K562 (cell line): ENCODE data around the gene TSEN34. TPM values are rescaled to one million over a fixed set of nuclear protein-coding genes. Genes with fewer than 3 reads are reported as not detected.

ENCODE experiments used
- ARID1B ChIP-seq: fragments of 450-650 bp; IDR thresholded peaks from 2 replicates; pipeline ENCODE4 v1.6.1; 2016; ENCODE audit warnings: antibody characterized with exemption, mild to moderate bottlenecking, inconsistent platforms
- CBX3 ChIP-seq, 2 experiments: IDR thresholded peaks; 1 replicate in 1 of 2; 2 replicates in 1 of 2; pipeline ENCODE4 v1.6.1; 2012; ENCODE audit warnings: inconsistent platforms in 2 of 2, low read length in 2 of 2, borderline replicate concordance in 1 of 2, control low read depth in 1 of 2
- CREB1 ChIP-seq, 2 experiments: sonication (generic) in 1 of 2; formaldehyde crosslinking in 1 of 2; IDR thresholded peaks; 2 replicates each; pipeline versions ENCODE4 v1.6.1 to v1.8.0; 2012 to 2022; ENCODE audit warnings: inconsistent platforms in 1 of 2, mild to moderate bottlenecking in 1 of 2, missing genetic modification reagents in 1 of 2, moderate library complexity in 1 of 2
- ETV5 ChIP-seq: sonication (generic); formaldehyde crosslinking; IDR thresholded peaks from 2 replicates; pipeline ENCODE4 v1.4.0; 2020; ENCODE audit warnings: low read depth, mild to moderate bottlenecking, missing genetic modification reagents
- EZH2 ChIP-seq: IDR thresholded peaks from 2 replicates; pipeline ENCODE4 v1.6.1; 2012; ENCODE audit warnings: low read depth, mild to moderate bottlenecking, inconsistent platforms, low read length, borderline replicate concordance
- FOXO4 ChIP-seq: fragments of 450-650 bp; formaldehyde crosslinking; IDR thresholded peaks from 2 replicates; pipeline ENCODE4 v1.4.0; 2020; ENCODE audit warnings: mild to moderate bottlenecking, moderate library complexity
- FOXP1 ChIP-seq: sonication (generic); formaldehyde crosslinking; IDR thresholded peaks from 2 replicates; pipeline ENCODE4 v1.8.0; 2022; ENCODE audit warnings: mild to moderate bottlenecking, missing genetic modification reagents
- GABPA ChIP-seq: fragments of 200-800 bp; sonication (Bioruptor generic); conservative IDR thresholded peaks from 2 replicates; pipeline ENCODE4 v1.6.1; 2016; ENCODE audit warnings: low read depth, missing genetic modification characterization, missing compliant biosample characterization
- HMG20A ChIP-seq: fragments of 450-650 bp; formaldehyde crosslinking; conservative IDR thresholded peaks from 2 replicates; pipeline ENCODE4 v1.4.0; 2020; ENCODE audit warnings: mild to moderate bottlenecking, mixed read lengths
- HSF4 ChIP-seq: fragments of 250-450 bp; sonication (Bioruptor Pico); IDR thresholded peaks from 2 replicates; pipeline ENCODE4 v2.1.2; 2022; ENCODE audit warnings: mild to moderate bottlenecking, moderate library complexity, borderline replicate concordance
- L3MBTL2 ChIP-seq: fragments of 450-650 bp; IDR thresholded peaks from 2 replicates; pipeline ENCODE4 v1.6.1; 2016; ENCODE audit warnings: mild to moderate bottlenecking, moderate library complexity
- LCOR ChIP-seq: sonication (generic); formaldehyde crosslinking; IDR thresholded peaks from 2 replicates; pipeline ENCODE4 v1.8.0; 2022; ENCODE audit warnings: mild to moderate bottlenecking, missing genetic modification reagents
- POLR3G ChIP-seq: IDR thresholded peaks from 2 replicates; pipeline ENCODE4 v1.6.1; 2011; ENCODE audit not compliant: insufficient read length, insufficient replicate concordance; ENCODE audit errors: extremely low read depth
- PYGO2 ChIP-seq: fragments of 450-650 bp; IDR thresholded peaks from 2 replicates; pipeline ENCODE4 v1.6.1; 2016; ENCODE audit warnings: mild to moderate bottlenecking, missing genetic modification characterization, moderate library complexity, missing compliant biosample characterization
- RBM14 ChIP-seq: fragments of 200-400 bp; formaldehyde crosslinking; IDR thresholded peaks from 2 replicates; pipeline ENCODE4 v1.6.1; 2018; ENCODE audit warnings: low read depth, mild to moderate bottlenecking, low read length, moderate library complexity, borderline replicate concordance; ENCODE audit not compliant: insufficient read depth
- RBM15 ChIP-seq: fragments of 200-400 bp; formaldehyde crosslinking; IDR thresholded peaks from 2 replicates; pipeline ENCODE4 v1.6.1; 2018; ENCODE audit warnings: mild to moderate bottlenecking, low read length, moderate library complexity; ENCODE audit not compliant: insufficient read depth
- RBM25 ChIP-seq: fragments of 200-400 bp; formaldehyde crosslinking; IDR thresholded peaks from 2 replicates; pipeline ENCODE4 v1.6.1; 2018; ENCODE audit warnings: low read length, low read depth, moderate library complexity; ENCODE audit not compliant: severe bottlenecking
- STAT5A ChIP-seq: IDR thresholded peaks from 2 replicates; pipeline ENCODE4 v1.6.1; 2012; ENCODE audit warnings: low read length, inconsistent platforms, borderline replicate concordance
- TCFL5 ChIP-seq: fragments of 250-450 bp; sonication (Bioruptor Pico); conservative IDR thresholded peaks from 2 replicates; pipeline ENCODE4 v1.6.1; 2021; ENCODE audit warnings: mild to moderate bottlenecking, moderate library complexity, matching md5 sums
- THRAP3 ChIP-seq: fragments of 450-650 bp; IDR thresholded peaks from 2 replicates; pipeline ENCODE4 v1.6.1; 2016; ENCODE audit warnings: mild to moderate bottlenecking, inconsistent platforms, borderline replicate concordance
- ZFP30 ChIP-seq: fragments of 250-450 bp; sonication (Bioruptor Pico); IDR thresholded peaks from 2 replicates; pipeline ENCODE4 v1.8.0; 2022; ENCODE audit warnings: moderate library complexity, mild to moderate bottlenecking, inconsistent platforms, borderline replicate concordance
- ZFP36 ChIP-seq: fragments of 150-350 bp; IDR thresholded peaks from 2 replicates; pipeline ENCODE4 v1.6.1; 2018; ENCODE audit warnings: low read length, low read depth; ENCODE audit not compliant: partially characterized antibody
- ZKSCAN3 ChIP-seq: fragments of 250-450 bp; sonication (Bioruptor Pico); IDR thresholded peaks from 2 replicates; pipeline ENCODE4 v1.4.0; 2020
- ZNF217 ChIP-seq: sonication (generic); formaldehyde crosslinking; IDR thresholded peaks from 2 replicates; pipeline ENCODE4 v1.8.0; 2022; ENCODE audit warnings: mild to moderate bottlenecking, missing genetic modification reagents
- ZNF239 ChIP-seq: fragments of 250-450 bp; sonication (Bioruptor Pico); IDR thresholded peaks from 2 replicates; pipeline ENCODE4 v1.4.0; 2020; ENCODE audit warnings: mild to moderate bottlenecking
- ZNF507 ChIP-seq: conservative IDR thresholded peaks from 2 replicates; pipeline ENCODE4 v1.6.1; 2017; ENCODE audit warnings: missing genetic modification characterization, missing compliant biosample characterization
- ZNF561 ChIP-seq: fragments of 450-650 bp; formaldehyde crosslinking; conservative IDR thresholded peaks from 2 replicates; pipeline ENCODE4 v1.4.0; 2020; ENCODE audit warnings: mild to moderate bottlenecking, moderate library complexity
- polyA plus RNA-seq, 8 experiments: library from polyadenylated mRNA; depleted of rRNA in 4 of 8; stranded (reverse) in 5 of 8; unstranded in 3 of 8; fragments of >200 nt; fragmentation: Nextera tagmentation in 2 of 8; fragmentation: Illumina TruSeq in 1 of 8; extraction: Ambion mirVana in 2 of 8; extraction: Trizol in 1 of 8; gene quantifications; 2 replicates each; pipeline versions ENCODE4 v1.2.1 to v1.2.3, GENCODE V29; 2011 to 2014; ENCODE audit warnings: inconsistent platforms in 1 of 8, missing spikeins in 1 of 8
- total RNA-seq, 7 experiments: library from RNA; depleted of rRNA in 6 of 7; stranded (reverse); fragments of >200 nt in 6 of 7; fragmentation: Illumina TruSeq in 2 of 7; extraction: Trizol in 2 of 7; gene quantifications; 2 replicates each; pipeline versions ENCODE4 v1.2.1 to v1.2.3, GENCODE V29; 2011 to 2021; ENCODE audit warnings: low replicate concordance in 1 of 7
- TF ChIP-seq, protein P1 (sequence below), 2 experiments: fragments of 200-800 bp in 1 of 2; sonication (Bioruptor generic) in 1 of 2; sonication (generic) in 1 of 2; formaldehyde crosslinking in 1 of 2; IDR thresholded peaks in 1 of 2; conservative IDR thresholded peaks in 1 of 2; 2 replicates each; pipeline versions ENCODE4 v1.5.0 to v1.6.1; 2016 to 2020; ENCODE audit warnings: missing compliant biosample characterization in 1 of 2, missing genetic modification characterization in 1 of 2, missing genetic modification reagents in 1 of 2

The TSEN34 gene
- total and polyA plus RNA-seq, 9 of the 15 experiments (the other 6 are each of a cell fraction or from before 2014, with no cell fraction given), result 3.1 to 57.6 (median 29.5) TPM

DNA sequence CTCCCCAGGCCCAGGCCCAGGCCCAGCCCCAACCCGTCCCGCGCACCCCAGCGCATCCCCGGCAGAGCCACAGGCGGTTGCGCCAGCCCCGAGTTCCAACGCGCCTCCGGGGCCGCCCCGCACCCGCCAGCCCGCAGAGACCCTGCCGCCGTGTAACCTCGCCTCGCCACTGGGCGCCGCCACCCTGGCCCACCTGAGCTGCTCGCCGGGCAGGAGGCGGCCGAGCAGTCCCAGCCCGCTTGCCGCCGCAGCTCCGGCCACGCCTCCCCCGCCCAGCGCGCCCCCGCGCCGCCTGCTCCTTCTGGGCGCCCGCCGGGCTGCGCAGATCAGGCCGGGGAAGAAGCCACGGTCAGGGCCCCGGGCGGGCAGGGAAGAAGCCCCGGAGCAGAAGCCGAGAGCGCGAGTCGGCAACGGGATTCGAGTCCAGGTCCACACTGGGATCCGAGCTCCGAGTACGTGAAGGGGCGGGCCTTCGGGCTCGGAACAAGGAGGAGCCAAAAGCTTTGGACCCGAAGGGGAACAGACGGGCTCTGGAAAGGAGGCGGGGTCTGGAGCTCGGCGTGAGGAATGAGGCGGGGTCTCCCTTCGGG, 1.9 kb upstream of the TSEN34 start, which contains the start of gene MBOAT7 (continued):
- TF ChIP-seq ZNF507 (tag) (no peak), ZFP36 (peak; percentile 25), TCFL5 (CRISPR knock-in tag) (no peak), PYGO2 (no peak), HSF4 (CRISPR knock-in tag) (no peak), L3MBTL2 (peak; percentile 68), CBX3 (IDR thresholded peaks at IDR 0.05; ENCODE audit: borderline replicate concordance in 1 of 2, low read length in 2 of 2) (no peak), STAT5A (no peak), ARID1B (no peak), FOXO4 (CRISPR knock-in tag) (no peak), RBM15 (no peak), ETV5 (no peak), HMG20A (CRISPR knock-in tag) (no peak), THRAP3 (no peak), LCOR (CRISPR knock-in tag) (no peak), ZNF239 (CRISPR knock-in tag) (no peak), GABPA (tag) (no peak), ZNF561 (CRISPR knock-in tag) (no peak), FOXP1 (CRISPR knock-in tag) (no peak), ZFP30 (CRISPR knock-in tag) (no peak), POLR3G (no peak), RBM25 (no peak), EZH2 (no peak), RBM14 (no peak), CREB1 (IDR thresholded peaks at IDR 0.05) (peak; percentile 25; the same call in 1 of the 2 replicates), CREB1 (CRISPR knock-in tag; IDR thresholded peaks at IDR 0.05) (no peak), ZKSCAN3 (CRISPR knock-in tag) (no peak), ZNF217 (CRISPR knock-in tag) (no peak)
- TF ChIP-seq, protein P1, sequence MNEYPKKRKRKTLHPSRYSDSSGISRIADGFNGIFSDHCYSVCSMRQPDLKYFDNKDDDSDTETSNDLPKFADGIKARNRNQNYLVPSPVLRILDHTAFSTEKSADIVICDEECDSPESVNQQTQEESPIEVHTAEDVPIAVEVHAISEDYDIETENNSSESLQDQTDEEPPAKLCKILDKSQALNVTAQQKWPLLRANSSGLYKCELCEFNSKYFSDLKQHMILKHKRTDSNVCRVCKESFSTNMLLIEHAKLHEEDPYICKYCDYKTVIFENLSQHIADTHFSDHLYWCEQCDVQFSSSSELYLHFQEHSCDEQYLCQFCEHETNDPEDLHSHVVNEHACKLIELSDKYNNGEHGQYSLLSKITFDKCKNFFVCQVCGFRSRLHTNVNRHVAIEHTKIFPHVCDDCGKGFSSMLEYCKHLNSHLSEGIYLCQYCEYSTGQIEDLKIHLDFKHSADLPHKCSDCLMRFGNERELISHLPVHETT (CRISPR knock-in tag; conservative IDR thresholded peaks at IDR 0.05 in 1 of 2, IDR thresholded peaks at IDR 0.05 in 1 of 2), result 0 out of 4 replicates have a peak, but pooled peaks of 1 of the 2 experiments have one; percentile 1
